AG04449 (cell line): ENCODE data around the gene NELL1.

Source experiments
- CTCF ChIA-PET: fragments of 350-600 bp; formaldehyde crosslinking; extraction: SDS; loops from one replicate; lab custom pipeline; 2021; ENCODE audit warnings: antibody characterized with exemption; lab: Yijun Ruan, JAX
- POLR2A ChIA-PET: fragments of 400-600, 350-600 bp; formaldehyde crosslinking; extraction: SDS; loops from one replicate; lab custom pipeline; 2020; ENCODE audit warnings: antibody characterized with exemption, inconsistent platforms; lab: Yijun Ruan, JAX
- DNase-seq: peaks from one replicate; pipeline ENCODE4 v3.0.0-alpha.2; 2010; ENCODE audit warnings: low read depth, low spot score
- H3K4me3 ChIP-seq: 2 replicates; pipeline ENCODE4 v1.5.1; 2011; ENCODE audit warnings: low read depth, mild to moderate bottlenecking, control low read depth, low read length
- CTCF ChIP-seq: IDR thresholded peaks from one replicate; pipeline ENCODE4 v1.5.1; 2011; ENCODE audit warnings: mild to moderate bottlenecking, moderate library complexity, low read length, control low read depth, inconsistent platforms; ENCODE audit not compliant: insufficient read depth; ENCODE audit errors: missing control alignments

The NELL1 gene

DNA sequence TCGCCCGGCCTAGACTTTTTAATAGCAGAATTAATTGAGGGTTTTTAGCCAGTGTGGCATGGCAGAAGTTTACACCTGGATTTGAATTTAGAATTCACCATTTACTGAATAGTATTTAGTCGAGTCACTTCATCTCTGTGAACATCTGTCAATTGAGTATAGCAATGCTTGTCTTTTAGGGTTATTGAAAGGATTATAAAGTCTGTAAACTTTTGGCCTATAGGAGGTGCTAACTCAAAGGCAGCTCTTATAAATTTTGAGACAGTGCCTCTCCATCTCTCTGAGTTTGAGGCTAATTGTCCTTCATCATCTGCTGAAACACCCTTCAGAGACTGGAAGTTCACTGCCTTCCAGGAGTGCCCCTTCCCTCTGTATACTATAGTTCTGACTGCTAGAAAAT is 205.0 kb downstream of the NELL1 start:
- ChIA-PET POLR2A (no interaction called here), CTCF (no interaction called here)
- TF ChIP-seq CTCF = no peak
- DNase-seq = no peak
- no peak overlapping the region for H3K4me3 ChIP-seq

- no peak for TF ChIP-seq CTCF
- POLR2A ChIA-PET = no interaction called here
These were observed 206.5 kb downstream of the NELL1 start for GRCh38 chr11:20875889-20876288.

GRCh38 chr11:20876738-20877137 is 207.4 kb downstream of the NELL1 start:
- POLR2A ChIA-PET = no interaction called here
- no peak overlapping the region for H3K4me3 ChIP-seq
- CTCF ChIA-PET = no interaction called here
- DNase-seq = no peak
- TF ChIP-seq CTCF = no peak

More at GRCh38 chr11:20875889-20876288, 206.5 kb downstream of the NELL1 start:
- CTCF ChIA-PET = no interaction called here
- H3K4me3 ChIP-seq = no peak overlapping the region
- no peak for DNase-seq

DNA sequence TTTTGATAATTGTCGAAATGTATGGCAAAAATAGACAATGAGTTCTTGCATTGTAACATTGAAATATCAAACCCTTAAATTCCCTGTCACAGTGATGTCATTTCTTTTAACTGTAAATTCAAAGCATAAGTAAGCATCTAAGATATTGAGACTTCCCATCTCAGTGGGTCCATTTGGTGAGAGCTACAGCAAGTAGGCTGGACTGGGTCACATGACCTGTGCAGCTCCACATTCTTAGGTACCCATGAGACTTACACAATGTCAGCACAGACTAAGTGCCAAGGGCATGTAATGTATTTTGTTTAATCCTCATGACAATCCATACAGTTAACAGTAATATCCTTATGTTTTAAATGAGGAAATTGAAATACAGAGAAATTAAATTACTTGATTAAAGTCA is 210.7 kb downstream of the NELL1 start:
- CTCF ChIA-PET = no interaction called here
- no peak overlapping the region for H3K4me3 ChIP-seq
- TF ChIP-seq CTCF = no peak
- POLR2A ChIA-PET = no interaction called here
- DNase-seq = no peak

DNA sequence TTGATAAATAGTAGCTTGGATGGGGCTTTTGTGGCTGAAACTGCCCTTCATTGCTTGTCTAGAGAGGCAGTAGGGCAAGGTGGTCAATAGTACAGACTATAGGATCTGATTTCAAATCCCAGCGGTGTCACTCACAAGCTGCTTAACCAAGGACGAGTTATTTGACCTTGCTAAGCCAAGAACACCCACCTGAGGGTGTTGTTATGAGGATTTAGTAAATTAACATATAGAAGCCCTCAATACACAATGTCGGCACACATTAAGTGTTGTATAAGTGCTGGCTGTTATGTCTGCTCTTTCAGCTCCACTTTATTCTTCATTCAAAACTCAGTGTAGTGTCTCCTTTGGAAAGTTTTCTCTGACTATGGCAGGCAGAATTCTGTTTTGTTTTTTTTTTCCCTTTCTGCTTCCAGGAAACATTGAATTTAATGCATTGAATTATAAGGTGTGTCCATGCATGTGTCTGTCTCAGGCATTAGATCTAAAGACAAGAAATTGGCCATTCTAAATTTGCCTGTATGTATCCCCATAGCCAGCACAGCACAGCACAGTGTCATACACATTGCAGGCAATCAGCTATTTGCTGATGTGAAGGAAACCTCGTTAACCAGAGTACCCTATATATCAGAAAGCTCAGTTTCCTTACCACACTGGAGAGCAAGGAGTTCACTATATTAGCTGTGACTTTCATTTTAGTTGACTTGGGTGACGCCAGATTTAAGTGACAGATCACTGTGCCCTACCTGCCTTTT is 212.1 kb downstream of the NELL1 start:
- no peak for DNase-seq
- POLR2A ChIA-PET = no interaction called here
- no peak for TF ChIP-seq CTCF

GRCh38 chr11:20887137-20887536 is 217.8 kb downstream of the NELL1 start:
- TF ChIP-seq CTCF = no peak
- no peak overlapping the region for H3K4me3 ChIP-seq
- CTCF ChIA-PET = no interaction called here
- no peak for DNase-seq
- POLR2A ChIA-PET = no interaction called here

More for the DNA sequence above, 212.1 kb downstream of the NELL1 start:
- no peak overlapping the region for H3K4me3 ChIP-seq
- CTCF ChIA-PET = interaction anchor here (0.8 kb wide), 1 partner anchor 34 kb away, joined by 3 read pairs; no protein-coding TSS in a partner anchor
